A549 treated with DMSO at 1 μM for 4 hours (cell line): ENCODE measurements around the gene TRAF7. TPM values are rescaled to one million over a fixed set of nuclear protein-coding genes. Genes with fewer than 3 reads are reported as not detected.

Experiments
- total RNA-seq: library from RNA; stranded (reverse); fragments of 200-300 nt; extraction: Qiagen RNA extraction; gene quantifications from 5 replicates; pipeline ENCODE4 v1.2.3, GENCODE V29; 2022; ENCODE audit warnings: low read depth

TRAF7 gene
- total RNA-seq: 39.0 to 67.9 TPM (median 55.5 TPM) in 5 replicates

GRCh38 chr16:2155091-2155950 lies at the start of gene TRAF7:
TRAF7 (plus strand) TSS chr16:2155782; CDS start chr16:2163921, 8,139 bp downstream.

GRCh38 chr16:2135770-2136490 lies 19.7 kb upstream of the TRAF7 start, which contains the start of gene PKD1:
PKD1 (minus strand) TSS chr16:2135898; CDS start chr16:2135689, 209 bp downstream.

GRCh38 chr16:2147981-2148671 lies 7.5 kb upstream of the TRAF7 start, which contains the start of gene RAB26:
RAB26 (plus strand) TSS chr16:2148625; CDS start chr16:2148784, 159 bp downstream.

GRCh38 chr16:2196162-2196980 lies 40.8 kb downstream of the TRAF7 start, which contains the start of gene CASKIN1:
CASKIN1 (minus strand) TSS chr16:2196605; CDS start chr16:2196432, 173 bp downstream.

GRCh38 chr16:2205104-2205966 lies 49.8 kb downstream of the TRAF7 start, which contains the start of gene MLST8:
MLST8 (plus strand) TSS chr16:2205454; CDS start chr16:2206086, 632 bp downstream.

GRCh38 chr16:2210386-2211365 lies 55.1 kb downstream of the TRAF7 start, which contains the start of gene BRICD5:
BRICD5 (minus strand) TSS chr16:2210863; CDS start chr16:2210833, 30 bp downstream.

GRCh38 chr16:2214719-2214968 lies 59.1 kb downstream of the TRAF7 start, which contains the start of gene PGP:
PGP (minus strand) TSS chr16:2214840; CDS start chr16:2214777, 63 bp downstream.

GRCh38 chr16:2223221-2223941 lies 67.8 kb downstream of the TRAF7 start, which contains the start of gene E4F1:
E4F1 (plus strand) TSS chr16:2223591; CDS start chr16:2223614, 23 bp downstream.

Other genes with a start within 250 kb of the TRAF7 start
- 1.9 to 3.9 TPM (median 3.1 TPM) in 5 replicates for gene HS3ST6, start 237.4 kb upstream of the TRAF7 start, total RNA-seq
- gene MSRB1, start 212.6 kb upstream of the TRAF7 start, total RNA-seq: 27.0 to 33.5 TPM (median 29.9 TPM) in 5 replicates
- 0.03 to 0.06 TPM in 2 of 5 replicates, not detected in the others for gene RPL3L, start 201.1 kb upstream of the TRAF7 start, total RNA-seq
- 234 to 300 TPM (median 255 TPM) in 5 replicates for gene NDUFB10, start 196.2 kb upstream of the TRAF7 start, total RNA-seq
- 3,777 to 5,494 TPM (median 4,879 TPM) in 5 replicates for gene RPS2, start 191.0 kb upstream of the TRAF7 start, total RNA-seq
- not detected in 5 replicates for gene RNF151, start 188.9 kb upstream of the TRAF7 start, total RNA-seq
- gene TBL3, start 183.7 kb upstream of the TRAF7 start, total RNA-seq: 33.8 to 44.9 TPM (median 36.1 TPM) in 5 replicates
- 0.14 to 0.29 TPM (median 0.25 TPM) in 5 replicates for gene NOXO1, start 174.3 kb upstream of the TRAF7 start, total RNA-seq
- 26.3 to 42.5 TPM (median 39.7 TPM) in 5 replicates for gene GFER, start 171.6 kb upstream of the TRAF7 start, total RNA-seq
- 6.4 to 7.6 TPM (median 6.9 TPM) in 5 replicates for gene SYNGR3, start 165.8 kb upstream of the TRAF7 start, total RNA-seq
- 44.1 to 62.0 TPM (median 55.9 TPM) in 5 replicates for gene ZNF598, start 146.0 kb upstream of the TRAF7 start, total RNA-seq
- 0.74 to 1.3 TPM (median 0.99 TPM) in 5 replicates for gene NPW, start 136.0 kb upstream of the TRAF7 start, total RNA-seq
- 38.6 to 58.8 TPM (median 54.7 TPM) in 5 replicates for gene NHERF2, start 128.9 kb upstream of the TRAF7 start, total RNA-seq
- gene NTHL1, start 107.9 kb upstream of the TRAF7 start, total RNA-seq: 34.0 to 46.7 TPM (median 42.0 TPM) in 5 replicates
- 34.3 to 44.5 TPM (median 38.4 TPM) in 5 replicates for gene TSC2, start 107.8 kb upstream of the TRAF7 start, total RNA-seq
- gene PKD1, start 19.9 kb upstream of the TRAF7 start, total RNA-seq: 41.9 to 56.6 TPM (median 50.2 TPM) in 5 replicates
- gene RAB26, start 7.2 kb upstream of the TRAF7 start, total RNA-seq: 3.0 to 4.5 TPM (median 3.3 TPM) in 5 replicates
- gene CASKIN1, start 40.8 kb downstream of the TRAF7 start, total RNA-seq: 0.32 to 1.8 TPM (median 0.50 TPM) in 5 replicates
- gene MLST8, start 49.7 kb downstream of the TRAF7 start, total RNA-seq: 44.7 to 55.3 TPM (median 47.9 TPM) in 5 replicates
- gene BRICD5, start 55.1 kb downstream of the TRAF7 start, total RNA-seq: 3.1 to 5.9 TPM (median 5.4 TPM) in 5 replicates
- gene PGP, start 59.1 kb downstream of the TRAF7 start, total RNA-seq: 16.4 to 32.8 TPM (median 30.5 TPM) in 5 replicates
- gene E4F1, start 67.8 kb downstream of the TRAF7 start, total RNA-seq: 18.2 to 26.6 TPM (median 23.6 TPM) in 5 replicates
- 0.63 to 1.3 TPM (median 1.2 TPM) in 5 replicates for gene DNASE1L2, start 80.7 kb downstream of the TRAF7 start, total RNA-seq
- gene ECI1, start 95.8 kb downstream of the TRAF7 start, total RNA-seq: 42.5 to 84.9 TPM (median 76.3 TPM) in 5 replicates
- gene RNPS1, start 112.3 kb downstream of the TRAF7 start, total RNA-seq: 254 to 293 TPM (median 274 TPM) in 5 replicates
- 15.3 to 19.5 TPM (median 17.5 TPM) in 5 replicates for gene ABCA3, start 184.9 kb downstream of the TRAF7 start, total RNA-seq